ENCODE measurements around the gene KAZALD1.

- TF ChIP-seq CTCF (IDR thresholded peaks at IDR 0.05) (no peak), POLR2A (IDR thresholded peaks at IDR 0.05) (no peak)
These were observed 34.6 kb upstream of the KAZALD1 start for GRCh38 chr10:101027106-101027720.

All from lower leg skin (tissue), 3 donors.